PC-9 (cell line): ENCODE measurements around the gene ADCY2. TPM values are rescaled to one million over a fixed set of nuclear protein-coding genes. Genes with fewer than 3 reads are reported as not detected.

Source experiments
- BruUV-seq: library from RNA; stranded (reverse); fragments of 400-500 nt; replicated peaks from 2 replicates; lab custom pipeline; 2021; lab: Mats Ljungman, UMichigan
- CTCF ChIA-PET: fragments of 300-600 bp; sonication (Branson Sonifier 250); formaldehyde crosslinking; loops from one replicate; lab custom pipeline; 2022; ENCODE audit warnings: antibody characterized with exemption; lab: Charles Lee
- POLR2A ChIA-PET: fragments of 300-600 bp; sonication (Branson Sonifier 250); formaldehyde crosslinking; loops from one replicate; lab custom pipeline; 2022; ENCODE audit warnings: antibody characterized with exemption; ENCODE audit not compliant: unreplicated experiment; lab: Charles Lee
- DNase-seq, 2 experiments: peaks; one replicate each; pipeline versions ENCODE4 v3.0.0 to v3.0.0-alpha.2; 2015 to 2022; ENCODE audit warnings: mixed read lengths in 1 of 2
- H2AFZ ChIP-seq: fragments of 200-600 bp; sonication (generic); 2 replicates; pipeline ENCODE4 v1.8.1; 2017; ENCODE audit warnings: antibody characterized with exemption
- H3F3A ChIP-seq: fragments of 200-600 bp; sonication (generic); 2 replicates; pipeline ENCODE4 v1.8.1; 2017; ENCODE audit warnings: antibody characterized with exemption, mild to moderate bottlenecking, low read depth; ENCODE audit not compliant: insufficient read depth
- H3K27ac ChIP-seq: fragments of 200-600 bp; sonication (generic); 2 replicates; pipeline ENCODE4 v1.6.1; 2016; ENCODE audit warnings: mixed run types
- H3K27me3 ChIP-seq: fragments of 200-600 bp; sonication (generic); 2 replicates; pipeline ENCODE4 v1.6.1; 2016; ENCODE audit warnings: low read depth, mixed run types; ENCODE audit not compliant: insufficient read depth
- H3K36me3 ChIP-seq: fragments of 200-600 bp; sonication (generic); 2 replicates; pipeline ENCODE4 v1.6.1; 2016; ENCODE audit warnings: low read depth, mixed run types
- H3K4me1 ChIP-seq: fragments of 200-600 bp; sonication (generic); replicated peaks from 2 replicates; pipeline ENCODE4 v1.6.1; 2016; ENCODE audit warnings: mixed run types; ENCODE audit not compliant: insufficient read depth
- H3K4me2 ChIP-seq: fragments of 200-600 bp; sonication (generic); 2 replicates; pipeline ENCODE4 v1.6.1; 2017; ENCODE audit warnings: mixed run types
- H3K4me3 ChIP-seq: fragments of 200-600 bp; sonication (generic); 2 replicates; pipeline ENCODE4 v1.6.1; 2016; ENCODE audit warnings: mixed run types
- H3K79me2 ChIP-seq: fragments of 200-600 bp; sonication (generic); 2 replicates; pipeline ENCODE4 v1.6.1; 2017; ENCODE audit warnings: low read depth, mixed run types
- H3K9me2 ChIP-seq: fragments of 200-600 bp; sonication (generic); 2 replicates; pipeline ENCODE4 v1.8.1; 2017; ENCODE audit warnings: mild to moderate bottlenecking; ENCODE audit not compliant: insufficient read depth
- H3K9me3 ChIP-seq: fragments of 200-600 bp; sonication (generic); 2 replicates; pipeline ENCODE4 v1.8.1; 2016; ENCODE audit warnings: low read depth; ENCODE audit not compliant: insufficient read depth
- H4K20me1 ChIP-seq: fragments of 200-600 bp; sonication (generic); 2 replicates; pipeline ENCODE4 v1.8.1; 2017; ENCODE audit not compliant: insufficient read depth
- EZH2 ChIP-seq: fragments of 200-600 bp; sonication (generic); IDR thresholded peaks from 2 replicates; pipeline ENCODE4 v1.8.0; 2017; ENCODE audit warnings: antibody characterized with exemption, low read depth
- intact Hi-C: fragments of 100-400 bp; cut with micrococcal nuclease; formaldehyde crosslinking; loops from one replicate; pipeline ENCODE4 v1.10.0; 2022; ENCODE audit not compliant: unreplicated experiment
- total RNA-seq: library from RNA; stranded (reverse); gene quantifications from 2 replicates; pipeline ENCODE4 v1.2.3, GENCODE V29; 2021
- TF ChIP-seq, protein P1 (sequence below): fragments of 200-600 bp; sonication (generic); conservative IDR thresholded peaks from 2 replicates; pipeline ENCODE4 v1.6.1; 2017; ENCODE audit warnings: mixed run types, antibody characterized with exemption, mild to moderate bottlenecking, moderate library complexity

ADCY2 gene
- total RNA-seq, 1 experiment from 2014 or later: not detected

DNA sequence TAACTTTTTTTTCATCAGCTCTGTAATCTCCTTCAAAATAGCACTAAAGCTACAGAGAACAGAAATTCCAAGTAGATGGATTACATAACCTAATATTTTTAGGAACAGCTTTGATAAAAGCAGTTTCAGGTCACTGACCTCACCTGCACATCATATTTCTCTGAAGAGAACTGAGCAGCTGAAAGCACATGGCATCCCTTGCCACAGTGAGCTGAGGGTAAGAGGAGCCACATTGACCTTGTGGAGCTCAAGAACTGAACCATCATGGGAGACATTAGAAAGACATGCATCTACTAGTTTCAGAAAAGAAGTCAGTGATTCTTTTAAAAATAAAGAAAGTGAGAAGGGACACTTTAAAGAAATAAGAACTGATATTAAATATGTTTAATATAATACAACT is 232.3 kb downstream of the ADCY2 start:
- Histone ChIP-seq H3K4me2 (no peak overlapping the region), H3K9me2 (no peaks in the 10 kb centered on the region), H3F3A (no peaks in the 10 kb centered on the region), H3K4me1 (no peaks in the 10 kb centered on the region), H4K20me1 (no peaks in the 10 kb centered on the region; the same call in 1 of the 2 replicates), H3K27me3 (peaks cover 21% of the 10 kb centered on the region), H2AFZ (no peak overlapping the region), H3K79me2 (no peaks in the 10 kb centered on the region), H3K36me3 (no peaks in the 10 kb centered on the region), H3K9me3 (no peaks in the 10 kb centered on the region), H3K27ac (no peak overlapping the region), H3K4me3 (no peak overlapping the region)
- no TSS peak for BruUV-seq
- CTCF ChIA-PET: no interaction called here
- TF ChIP-seq, protein P1, sequence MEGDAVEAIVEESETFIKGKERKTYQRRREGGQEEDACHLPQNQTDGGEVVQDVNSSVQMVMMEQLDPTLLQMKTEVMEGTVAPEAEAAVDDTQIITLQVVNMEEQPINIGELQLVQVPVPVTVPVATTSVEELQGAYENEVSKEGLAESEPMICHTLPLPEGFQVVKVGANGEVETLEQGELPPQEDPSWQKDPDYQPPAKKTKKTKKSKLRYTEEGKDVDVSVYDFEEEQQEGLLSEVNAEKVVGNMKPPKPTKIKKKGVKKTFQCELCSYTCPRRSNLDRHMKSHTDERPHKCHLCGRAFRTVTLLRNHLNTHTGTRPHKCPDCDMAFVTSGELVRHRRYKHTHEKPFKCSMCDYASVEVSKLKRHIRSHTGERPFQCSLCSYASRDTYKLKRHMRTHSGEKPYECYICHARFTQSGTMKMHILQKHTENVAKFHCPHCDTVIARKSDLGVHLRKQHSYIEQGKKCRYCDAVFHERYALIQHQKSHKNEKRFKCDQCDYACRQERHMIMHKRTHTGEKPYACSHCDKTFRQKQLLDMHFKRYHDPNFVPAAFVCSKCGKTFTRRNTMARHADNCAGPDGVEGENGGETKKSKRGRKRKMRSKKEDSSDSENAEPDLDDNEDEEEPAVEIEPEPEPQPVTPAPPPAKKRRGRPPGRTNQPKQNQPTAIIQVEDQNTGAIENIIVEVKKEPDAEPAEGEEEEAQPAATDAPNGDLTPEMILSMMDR: no peak
- intact Hi-C loops: no loop called here
- POLR2A ChIA-PET: no interaction called here
- no peak for DNase-seq

DNA sequence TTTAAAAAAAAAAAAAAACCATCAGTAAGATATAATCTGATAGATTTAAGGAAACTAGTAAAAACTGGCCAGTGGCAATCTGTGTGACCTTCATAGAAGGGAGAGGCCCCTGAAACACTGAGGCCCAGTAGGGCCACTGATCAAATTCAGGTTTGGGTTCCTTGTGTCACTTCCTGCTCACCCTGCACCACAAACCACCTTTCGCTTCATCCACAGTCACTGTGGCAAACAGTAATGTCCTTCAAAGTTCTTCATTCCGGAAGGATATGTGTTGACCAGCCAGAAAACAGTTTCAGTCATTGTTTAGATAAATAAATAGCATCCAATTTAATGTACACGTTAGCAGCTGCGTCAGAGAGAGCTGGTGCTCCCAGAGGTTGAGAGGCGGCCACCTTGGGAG is 232.9 kb downstream of the ADCY2 start:
- H3K4me2 ChIP-seq: no peak overlapping the region
- ChIA-PET CTCF (no interaction called here), POLR2A (no interaction called here)
- intact Hi-C loops: no loop called here
- no peaks in the 10 kb centered on the region for H3K4me1 ChIP-seq
- no peaks in the 10 kb centered on the region; the same call in 1 of the 2 replicates for H4K20me1 ChIP-seq
- no TSS peak for BruUV-seq
- no peak overlapping the region for H3K4me3 ChIP-seq
- no peak overlapping the region for H2AFZ ChIP-seq
- H3K36me3 ChIP-seq: no peaks in the 10 kb centered on the region
- H3K9me2 ChIP-seq: no peaks in the 10 kb centered on the region
- H3F3A ChIP-seq: no peaks in the 10 kb centered on the region
- no peak overlapping the region for H3K27ac ChIP-seq
- H3K27me3 ChIP-seq: peaks cover 21% of the 10 kb centered on the region
- no peaks in the 10 kb centered on the region for H3K79me2 ChIP-seq
- TF ChIP-seq, protein P1: no peak
- no peak for TF ChIP-seq EZH2
- no peaks in the 10 kb centered on the region for H3K9me3 ChIP-seq
- DNase-seq: no peak

DNA sequence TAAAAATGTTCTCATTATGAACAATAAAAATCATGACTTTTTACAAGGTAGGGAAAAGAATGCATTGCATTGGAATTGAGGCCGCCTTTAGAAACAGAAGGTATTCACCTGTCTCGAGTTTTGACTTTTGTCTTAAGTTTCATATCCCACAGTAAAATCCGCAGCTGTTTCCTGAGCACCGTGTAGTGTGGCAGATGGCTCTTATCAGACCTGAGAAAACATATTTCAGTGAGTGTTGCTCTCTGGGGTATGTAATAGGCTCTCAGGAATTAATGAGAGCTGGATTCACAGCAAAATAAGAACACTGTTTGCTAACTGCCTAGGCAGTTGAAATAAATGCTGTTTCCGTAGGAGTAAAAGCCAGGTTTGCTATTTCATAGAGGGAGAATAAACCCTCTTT is 233.6 kb downstream of the ADCY2 start:
- Histone ChIP-seq H3K79me2 (no peaks in the 10 kb centered on the region), H3K4me1 (no peaks in the 10 kb centered on the region), H3K27ac (no peak overlapping the region), H3K27me3 (peaks cover 21% of the 10 kb centered on the region), H3K36me3 (no peaks in the 10 kb centered on the region), H3K9me3 (no peaks in the 10 kb centered on the region), H3F3A (no peaks in the 10 kb centered on the region), H2AFZ (no peak overlapping the region), H4K20me1 (no peaks in the 10 kb centered on the region; the same call in 1 of the 2 replicates), H3K4me2 (no peak overlapping the region), H3K9me2 (no peaks in the 10 kb centered on the region), H3K4me3 (no peak overlapping the region)
- ChIA-PET POLR2A (no interaction called here), CTCF (no interaction called here)
- DNase-seq: no peak
- TF ChIP-seq, protein P1: no peak
- no peak for TF ChIP-seq EZH2
- intact Hi-C loops: no loop called here
- BruUV-seq: no TSS peak
